ENCODE results near the gene LDLRAD4. TPM values are rescaled to one million over a fixed set of nuclear protein-coding genes. Genes with fewer than 3 reads are reported as not detected.
"Not testable (repeated sequence)": the region's sequence is repeated elsewhere in the genome, so short reads cannot be mapped to it uniquely, and the experiment has no call there.

Gene LDLRAD4
- total RNA-seq, 1 experiment from 2014 or later: 15.5 TPM

- no peak for DNase-seq (ENCODE audit: low read depth, low spot score)
- in situ Hi-C loops (cut with HindIII; ENCODE audit: low pct_unique_long_range_greater_than_20kb, low sequenced_read_pairs): no loop called here
Observed at GRCh38 chr18:13688191-13689136, 469.9 kb downstream of the LDLRAD4 start.

- in situ Hi-C loops (cut with HindIII; ENCODE audit: low pct_unique_long_range_greater_than_20kb, low sequenced_read_pairs); DNase-seq (ENCODE audit: low read depth, low spot score): not testable (repeated sequence)
Observed at GRCh38 chr18:13690060-13690459, 471.5 kb downstream of the LDLRAD4 start.

- in situ Hi-C loops (cut with HindIII; ENCODE audit: low pct_unique_long_range_greater_than_20kb, low sequenced_read_pairs); DNase-seq (ENCODE audit: low read depth, low spot score): not testable (repeated sequence)
Observed at GRCh38 chr18:13695337-13695736, 476.8 kb downstream of the LDLRAD4 start.

- DNase-seq (ENCODE audit: low read depth, low spot score): no peak
- in situ Hi-C loops (cut with HindIII; ENCODE audit: low pct_unique_long_range_greater_than_20kb, low sequenced_read_pairs): no loop called here
Observed at GRCh38 chr18:13696961-13697360, 478.4 kb downstream of the LDLRAD4 start.

GRCh38 chr18:13700153-13700552, 481.6 kb downstream of the LDLRAD4 start:
- DNase-seq (ENCODE audit: low read depth, low spot score): no peak

More at GRCh38 chr18:13700153-13700552, 481.6 kb downstream of the LDLRAD4 start:
- in situ Hi-C loops (cut with HindIII; ENCODE audit: low pct_unique_long_range_greater_than_20kb, low sequenced_read_pairs): no loop called here

Small RNAs within 50 kb of the gene (small RNA-seq; reads per million reads assigned to genes)
- gene MIR4526 (0 to 0.05 reads per million in 2 experiments), gene MIR5190 (0 reads per million in 2 experiments)

Other genes starting within 250 kb of the LDLRAD4 start
- 21.8 and 22.4 TPM in 2 replicates for gene CEP192, start 227.4 kb upstream of the LDLRAD4 start, total RNA-seq (2014; rRNA removed; shearing (Covaris generic))

Measured in SK-MEL-5 (cell line).